Measurements from ENCODE around the gene HASPIN.

HASPIN gene

GRCh38 chr17:3723556-3724377, at the start of gene HASPIN:
TSS of gene HASPIN (plus strand) at chr17:3723903. CDS start at chr17:3723936, 33 bp downstream.
- peak; percentile 99 for DNase-seq (ENCODE audit: low spot score)
- TF ChIP-seq CTCF (IDR thresholded peaks at IDR 0.05; ENCODE audit: extremely low read depth, missing control alignments), result no peak

- TF ChIP-seq CTCF (IDR thresholded peaks at IDR 0.05; ENCODE audit: extremely low read depth, missing control alignments), result no peak
- no peak for DNase-seq (ENCODE audit: low spot score)
These were observed 47.8 kb upstream of the HASPIN start for GRCh38 chr17:3675886-3676285.

DNA sequence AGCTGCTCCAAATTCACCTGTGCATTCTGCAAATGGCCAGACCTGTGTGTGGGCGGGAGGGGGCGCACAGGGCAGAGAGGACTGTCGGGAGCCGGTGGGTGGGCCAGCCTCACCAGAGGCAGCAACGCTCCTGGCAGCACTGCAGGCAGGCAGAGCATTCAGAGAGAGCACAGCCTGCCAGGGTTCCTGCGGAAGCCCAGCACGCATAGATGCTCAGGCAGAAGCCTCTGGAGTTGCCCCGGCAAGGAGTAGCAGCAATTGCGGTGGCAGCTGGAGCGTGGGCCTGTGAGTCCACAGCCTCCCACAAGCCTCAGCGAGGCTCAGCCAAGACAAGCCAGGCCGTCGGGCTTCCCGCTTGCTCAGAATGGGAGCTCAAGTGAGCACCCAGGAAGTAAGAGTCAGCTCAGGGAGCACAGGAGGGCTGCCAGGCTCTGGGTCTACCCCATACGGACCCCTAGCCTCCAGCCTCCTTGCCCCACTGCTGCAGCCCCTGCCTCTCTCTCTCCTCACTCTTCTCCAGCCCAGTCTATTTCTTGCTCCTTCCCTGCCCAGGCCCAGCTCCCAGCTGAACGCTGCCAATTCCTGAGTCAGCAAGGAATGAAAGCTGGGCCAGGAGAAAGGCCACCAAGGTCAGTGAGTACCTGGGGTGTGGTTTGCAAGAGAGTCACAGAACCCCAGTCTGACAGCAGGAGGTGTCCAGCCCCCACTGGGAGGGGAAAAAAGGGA, 45.4 kb upstream of the HASPIN start:
- DNase-seq (ENCODE audit: low spot score), result no peak
- TF ChIP-seq CTCF (IDR thresholded peaks at IDR 0.05; ENCODE audit: extremely low read depth, missing control alignments), result no peak

DNA sequence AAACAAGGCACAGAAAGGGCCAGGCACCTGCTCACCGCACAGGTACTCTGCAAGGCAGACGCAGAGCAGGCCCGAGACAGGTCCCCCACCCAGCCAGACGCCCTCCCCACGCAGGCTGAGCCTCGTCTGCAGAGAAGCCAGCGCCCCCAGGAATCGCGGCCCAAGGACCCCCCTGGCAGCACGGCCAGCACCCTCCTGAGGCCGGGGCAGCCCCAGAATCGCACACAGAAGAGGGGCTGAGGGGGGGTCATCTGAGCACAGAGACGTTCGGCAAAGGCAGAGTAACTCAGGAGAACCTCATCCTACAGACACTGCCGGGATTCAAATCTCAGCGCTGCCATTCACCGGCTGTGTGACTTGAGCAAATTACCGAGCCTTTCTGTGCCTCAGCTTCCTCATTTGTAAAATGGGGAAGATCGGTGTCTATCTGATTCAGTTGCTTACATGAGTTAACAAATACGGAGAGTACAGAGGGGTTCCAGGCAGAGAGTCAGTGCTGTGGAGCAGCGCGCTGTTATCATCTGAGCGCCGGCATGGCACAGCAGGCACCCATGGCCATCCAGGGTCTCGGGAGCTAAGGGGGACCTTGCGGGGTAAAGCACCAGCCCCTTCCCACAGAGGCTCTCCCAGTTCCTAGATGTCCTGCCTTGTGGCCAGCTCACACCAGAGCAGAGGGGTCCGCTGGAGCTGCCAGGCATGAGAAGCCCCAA, 44.7 kb upstream of the HASPIN start:
- no peak for TF ChIP-seq CTCF (IDR thresholded peaks at IDR 0.05; ENCODE audit: extremely low read depth, missing control alignments)
- no peak for DNase-seq (ENCODE audit: low spot score)

DNA sequence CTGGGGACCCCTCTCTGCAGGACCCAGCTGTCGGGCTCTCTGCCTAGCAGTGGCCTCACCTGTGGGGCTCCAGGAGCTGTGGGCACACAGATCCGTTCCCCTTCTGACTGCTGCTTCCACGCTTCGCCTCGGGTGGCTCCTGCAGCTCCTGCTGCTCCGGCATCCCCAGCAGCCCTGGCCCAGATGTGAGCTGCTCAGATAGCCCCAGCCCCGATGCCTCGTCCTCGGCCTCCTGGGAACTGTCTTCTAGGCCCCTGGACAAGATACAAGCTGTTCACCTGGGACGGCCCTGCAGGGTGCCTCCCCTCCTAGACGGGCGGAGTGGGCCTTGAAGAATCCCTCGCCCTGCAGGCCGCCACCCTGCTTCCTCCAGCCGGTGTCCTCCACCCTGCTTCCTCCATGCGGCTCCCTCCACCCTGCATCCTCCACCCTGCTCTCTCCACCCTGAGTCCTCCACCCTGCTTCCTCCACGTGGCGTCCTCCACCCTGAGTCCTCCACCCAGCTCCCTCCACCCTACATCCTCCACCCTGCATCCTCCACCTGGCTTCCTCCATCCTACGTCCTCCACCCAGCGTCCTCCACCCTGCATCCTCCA, 44.1 kb upstream of the HASPIN start:
- DNase-seq (ENCODE audit: low spot score), result no peak
- TF ChIP-seq CTCF (IDR thresholded peaks at IDR 0.05; ENCODE audit: extremely low read depth, missing control alignments), result no peak

GRCh38 chr17:3681057-3681456, 42.6 kb upstream of the HASPIN start:
- TF ChIP-seq CTCF (IDR thresholded peaks at IDR 0.05; ENCODE audit: extremely low read depth, missing control alignments), result no peak
- no peak for DNase-seq (ENCODE audit: low spot score)

Data from GM20000 (cell line).